HUES6 (cell line): ENCODE data around the gene SMARCA5.
"Not testable (repeated sequence)": the region's sequence is repeated elsewhere in the genome, so short reads cannot be mapped to it uniquely, and the experiment has no call there.

Source experiments
- H3K27ac ChIP-seq: 2 replicates; pipeline ENCODE4 v1.7.0; 2013; ENCODE audit warnings: low read depth, mild to moderate bottlenecking, low read length, inconsistent platforms
- H3K27me3 ChIP-seq: 2 replicates; pipeline ENCODE4 v1.6.1; 2013; ENCODE audit warnings: low read length; ENCODE audit not compliant: control insufficient read depth, insufficient read depth
- H3K36me3 ChIP-seq: 2 replicates; pipeline ENCODE4 v1.6.1; 2013; ENCODE audit warnings: low read length; ENCODE audit not compliant: control insufficient read depth, insufficient read depth
- H3K4me1 ChIP-seq: 2 replicates; pipeline ENCODE4 v1.6.1; 2013; ENCODE audit warnings: low read length; ENCODE audit not compliant: control insufficient read depth, insufficient read depth
- H3K4me3 ChIP-seq: 2 replicates; pipeline ENCODE4 v1.5.1; 2013; ENCODE audit warnings: low read depth, low read length
- H3K9ac ChIP-seq: one replicate; pipeline ENCODE4 v1.6.1; 2013; ENCODE audit warnings: mild to moderate bottlenecking, low read length
- H3K9me3 ChIP-seq: 2 replicates; pipeline ENCODE4 v1.6.1; 2013; ENCODE audit warnings: low read depth, low read length; ENCODE audit not compliant: control insufficient read depth, insufficient read depth

Gene SMARCA5

GRCh38 chr4:143506031-143506430 is 7.5 kb upstream of the SMARCA5 start:
- H3K27ac ChIP-seq = no peak overlapping the region
- H3K9me3 ChIP-seq = no peaks in the 10 kb centered on the region
- H3K9ac ChIP-seq = no peak overlapping the region
- no peaks in the 10 kb centered on the region for H3K4me1 ChIP-seq
- H3K4me3 ChIP-seq = no peak overlapping the region
- no peaks in the 10 kb centered on the region for H3K27me3 ChIP-seq
- no peaks in the 10 kb centered on the region for H3K36me3 ChIP-seq

DNA sequence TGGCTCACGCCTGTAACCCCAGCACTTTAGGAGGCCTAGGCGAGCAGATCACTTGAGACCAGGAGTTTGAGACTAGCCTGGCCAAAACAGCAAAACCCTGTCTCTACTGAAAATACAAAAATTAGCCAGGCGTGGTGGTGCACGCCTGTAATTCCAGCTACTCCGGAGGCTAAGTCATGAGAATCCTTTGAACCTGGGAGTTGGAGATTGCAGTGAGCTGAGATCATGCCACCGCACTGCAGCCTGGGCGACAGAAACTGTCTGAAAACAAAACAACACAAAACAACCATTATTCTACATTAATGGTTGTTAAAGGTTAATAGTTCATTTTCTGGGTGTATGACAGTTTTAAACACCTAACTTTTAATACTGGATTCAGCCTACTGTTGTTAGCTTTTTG is 1.6 kb upstream of the SMARCA5 start:
- Histone ChIP-seq H3K9me3 (no peaks in the 10 kb centered on the region), H3K4me1 (peaks cover 12% of the 10 kb centered on the region; the same call in 1 of the 2 replicates), H3K27me3 (no peaks in the 10 kb centered on the region), H3K9ac (no peak overlapping the region), H3K36me3 (peaks cover 6% of the 10 kb centered on the region), H3K4me3 (no peak overlapping the region), H3K27ac (no peak overlapping the region)

- Histone ChIP-seq H3K9ac (peak overlapping the region; percentile 96), H3K4me1 (peaks cover 14% of the 10 kb centered on the region), H3K27me3 (no peaks in the 10 kb centered on the region), H3K9me3 (no peaks in the 10 kb centered on the region), H3K4me3 (peak overlapping the region; percentile 99), H3K27ac (no peak overlapping the region), H3K36me3 (peaks cover 17% of the 10 kb centered on the region)
These were observed 556 bp upstream of the SMARCA5 start for GRCh38 chr4:143512978-143513313.

GRCh38 chr4:143514169-143514495 is 630 bp downstream of the SMARCA5 start:
- Histone ChIP-seq H3K27me3 (no peaks in the 10 kb centered on the region), H3K27ac (peak overlapping the region; percentile 91), H3K9ac (peak overlapping the region; percentile 96), H3K4me1 (peaks cover 14% of the 10 kb centered on the region), H3K4me3 (peak overlapping the region; percentile 99), H3K36me3 (peaks cover 29% of the 10 kb centered on the region), H3K9me3 (no peaks in the 10 kb centered on the region)

GRCh38 chr4:143514497-143514896 is 995 bp downstream of the SMARCA5 start:
- Histone ChIP-seq H3K4me1 (peaks cover 14% of the 10 kb centered on the region), H3K27ac (peak overlapping the region; percentile 91; the same call in 1 of the 2 replicates), H3K9ac (peak overlapping the region; percentile 96), H3K36me3 (peaks cover 32% of the 10 kb centered on the region), H3K4me3 (peak overlapping the region; percentile 99), H3K9me3 (no peaks in the 10 kb centered on the region), H3K27me3 (no peaks in the 10 kb centered on the region)

DNA sequence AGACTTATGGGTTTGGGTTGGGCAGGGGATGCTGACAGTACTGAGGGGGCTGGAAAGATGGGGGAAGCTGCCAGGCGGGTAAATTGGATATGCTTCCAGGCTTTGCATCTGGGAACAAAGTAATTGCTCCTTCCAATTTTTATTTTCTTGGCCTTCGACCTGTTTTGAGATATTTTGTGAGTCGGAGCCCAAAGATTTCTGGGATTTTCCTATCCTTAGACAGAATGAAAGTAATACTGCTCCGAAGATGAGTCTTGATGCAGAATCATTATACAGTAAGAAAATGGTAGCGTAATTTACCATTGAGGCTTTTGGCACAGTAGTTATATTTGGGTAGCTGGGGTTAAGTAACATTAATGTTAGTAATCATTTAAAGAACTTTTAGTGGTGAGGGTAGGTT is 1.4 kb downstream of the SMARCA5 start:
- H3K4me3 ChIP-seq = peak overlapping the region; percentile 99
- H3K9ac ChIP-seq = peak overlapping the region; percentile 96
- H3K27me3 ChIP-seq = no peaks in the 10 kb centered on the region
- no peaks in the 10 kb centered on the region for H3K9me3 ChIP-seq
- no peak overlapping the region for H3K27ac ChIP-seq
- H3K36me3 ChIP-seq = peaks cover 36% of the 10 kb centered on the region
- peaks cover 14% of the 10 kb centered on the region for H3K4me1 ChIP-seq

GRCh38 chr4:143515905-143516304 is 2.4 kb downstream of the SMARCA5 start:
- Histone ChIP-seq H3K4me1 (peaks cover 14% of the 10 kb centered on the region), H3K36me3 (peaks cover 46% of the 10 kb centered on the region), H3K9me3 (no peaks in the 10 kb centered on the region), H3K27me3 (no peaks in the 10 kb centered on the region), H3K9ac (no peak overlapping the region), H3K4me3 (peak overlapping the region; percentile 99), H3K27ac (no peak overlapping the region)

- Histone ChIP-seq H3K9me3 (no peaks in the 10 kb centered on the region), H3K27me3 (no peaks in the 10 kb centered on the region), H3K9ac (no peak overlapping the region), H3K4me1 (peaks cover 11% of the 10 kb centered on the region), H3K4me3 (no peak overlapping the region), H3K36me3 (peaks cover 63% of the 10 kb centered on the region), H3K27ac (no peak overlapping the region)
These were observed 4.3 kb downstream of the SMARCA5 start for GRCh38 chr4:143517764-143518163.

- Histone ChIP-seq H3K27me3 (no peaks in the 10 kb centered on the region), H3K9me3 (no peaks in the 10 kb centered on the region), H3K9ac (no peak overlapping the region), H3K27ac (no peak overlapping the region), H3K4me3 (no peak overlapping the region), H3K36me3 (peaks cover 95% of the 10 kb centered on the region), H3K4me1 (no peaks in the 10 kb centered on the region)
These were observed 10.7 kb downstream of the SMARCA5 start for GRCh38 chr4:143524211-143524610.

- H3K27me3 ChIP-seq, H3K9ac ChIP-seq, H3K9me3 ChIP-seq, H3K27ac ChIP-seq, H3K4me1 ChIP-seq, H3K4me3 ChIP-seq: not testable (repeated sequence)
- H3K36me3 ChIP-seq = peaks cover 97% of the 10 kb centered on the region
These were observed 14.5 kb downstream of the SMARCA5 start for GRCh38 chr4:143528046-143528445.

- Histone ChIP-seq H3K36me3 (peaks cover 99% of the 10 kb centered on the region), H3K27ac (no peak overlapping the region), H3K4me3 (no peak overlapping the region), H3K9ac (no peak overlapping the region), H3K9me3 (no peaks in the 10 kb centered on the region), H3K4me1 (no peaks in the 10 kb centered on the region), H3K27me3 (no peaks in the 10 kb centered on the region)
These were observed 17.9 kb downstream of the SMARCA5 start for GRCh38 chr4:143531380-143531779.
